GM18907 (cell line): ENCODE measurements around the gene MS4A15.
"Not testable (repeated sequence)": the region's sequence is repeated elsewhere in the genome, so short reads cannot be mapped to it uniquely, and the experiment has no call there.

ENCODE experiments used
- ATAC-seq: cut with Tn5 transposase; IDR thresholded peaks from one replicate; pipeline ENCODE4 v1.9.1; 2021; ENCODE audit warnings: mild to moderate bottlenecking, moderate library complexity; ENCODE audit not compliant: unreplicated experiment

The MS4A15 gene

DNA sequence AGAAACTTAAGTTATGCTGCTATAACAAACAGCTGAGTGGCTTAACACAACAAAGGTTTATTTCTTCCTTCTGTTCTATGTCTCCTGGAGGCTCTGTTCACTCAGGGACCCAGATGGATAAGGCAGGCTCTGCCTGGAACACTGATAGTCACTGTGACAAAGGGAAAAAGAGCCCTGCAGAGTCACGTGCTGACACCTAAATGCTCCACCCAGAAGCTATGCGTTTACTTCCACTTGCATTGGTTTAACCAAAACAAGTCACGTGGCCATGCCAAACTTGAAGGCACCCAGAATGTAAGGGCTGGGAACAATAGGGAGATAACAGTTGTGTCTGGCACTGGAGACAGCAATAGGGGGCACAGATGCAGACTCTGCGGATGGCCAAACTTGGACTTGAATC, 3.4 kb upstream of the MS4A15 start:
- ATAC-seq = no peak

DNA sequence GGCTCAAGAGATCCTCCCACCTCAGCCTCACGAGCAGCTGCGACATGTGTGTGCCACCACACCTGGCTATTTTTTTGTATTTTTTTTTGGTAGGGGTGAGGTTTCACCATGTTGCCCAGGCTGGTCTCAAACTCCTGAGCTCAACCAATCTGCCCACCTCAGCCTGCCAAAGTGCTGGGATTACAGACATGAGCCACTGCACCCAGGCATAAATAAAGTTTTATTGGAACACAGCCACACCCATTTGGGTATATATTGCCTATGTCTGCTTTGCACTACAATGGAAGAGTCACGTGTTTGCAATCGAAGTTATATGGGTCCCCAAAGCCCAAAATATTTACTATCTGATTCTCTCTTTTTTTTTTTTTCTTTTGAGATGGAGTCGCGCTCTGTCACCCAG, 1.8 kb upstream of the MS4A15 start:
- ATAC-seq = no peak

DNA sequence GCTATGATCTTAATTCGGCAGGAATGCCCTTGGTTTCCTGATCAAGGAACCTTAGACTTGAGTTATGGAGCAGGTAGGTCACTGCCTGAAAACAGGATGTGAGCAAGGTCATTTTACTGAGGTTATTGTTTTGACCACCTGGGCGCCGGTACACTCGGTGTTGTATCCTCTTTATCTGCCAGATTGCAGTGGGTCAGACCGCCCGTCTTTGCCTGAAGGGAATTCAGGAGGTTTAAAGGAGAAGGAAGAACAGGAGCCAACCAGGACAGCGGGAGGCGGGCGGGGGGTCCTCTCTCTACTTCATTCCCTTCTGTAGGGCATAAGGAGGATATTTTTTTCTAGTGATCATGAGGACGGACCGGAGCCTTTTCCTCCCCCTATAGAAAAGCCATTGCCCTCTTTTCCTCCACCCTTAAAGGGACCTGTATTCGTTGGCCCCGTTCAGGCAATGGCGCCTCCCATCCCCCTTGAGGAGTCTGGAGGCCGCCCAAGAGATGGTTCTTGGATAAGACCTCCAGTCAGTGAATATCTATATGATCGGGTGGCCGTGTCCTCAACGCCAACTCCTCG, 649 bp downstream of the MS4A15 start:
- ATAC-seq = no peak

DNA sequence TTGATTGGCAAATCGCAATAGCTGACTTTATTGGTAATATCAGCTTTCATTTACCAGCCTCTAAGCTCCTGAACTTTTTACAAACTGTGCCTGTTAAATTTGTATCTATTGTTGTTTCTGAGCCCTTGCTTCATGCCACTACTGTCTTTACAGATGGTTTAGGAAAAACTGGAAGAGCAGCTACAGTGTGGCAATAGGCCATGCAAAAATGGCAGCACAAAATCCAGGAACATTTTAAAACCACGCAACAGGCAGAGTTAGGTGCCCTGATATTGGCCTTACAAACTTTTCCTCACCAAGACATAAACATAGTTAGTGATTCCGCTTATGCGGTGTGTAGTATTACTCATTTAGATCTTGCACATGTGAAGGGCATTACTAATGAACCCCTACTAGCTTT, 2.0 kb downstream of the MS4A15 start:
- not testable (repeated sequence) for ATAC-seq

DNA sequence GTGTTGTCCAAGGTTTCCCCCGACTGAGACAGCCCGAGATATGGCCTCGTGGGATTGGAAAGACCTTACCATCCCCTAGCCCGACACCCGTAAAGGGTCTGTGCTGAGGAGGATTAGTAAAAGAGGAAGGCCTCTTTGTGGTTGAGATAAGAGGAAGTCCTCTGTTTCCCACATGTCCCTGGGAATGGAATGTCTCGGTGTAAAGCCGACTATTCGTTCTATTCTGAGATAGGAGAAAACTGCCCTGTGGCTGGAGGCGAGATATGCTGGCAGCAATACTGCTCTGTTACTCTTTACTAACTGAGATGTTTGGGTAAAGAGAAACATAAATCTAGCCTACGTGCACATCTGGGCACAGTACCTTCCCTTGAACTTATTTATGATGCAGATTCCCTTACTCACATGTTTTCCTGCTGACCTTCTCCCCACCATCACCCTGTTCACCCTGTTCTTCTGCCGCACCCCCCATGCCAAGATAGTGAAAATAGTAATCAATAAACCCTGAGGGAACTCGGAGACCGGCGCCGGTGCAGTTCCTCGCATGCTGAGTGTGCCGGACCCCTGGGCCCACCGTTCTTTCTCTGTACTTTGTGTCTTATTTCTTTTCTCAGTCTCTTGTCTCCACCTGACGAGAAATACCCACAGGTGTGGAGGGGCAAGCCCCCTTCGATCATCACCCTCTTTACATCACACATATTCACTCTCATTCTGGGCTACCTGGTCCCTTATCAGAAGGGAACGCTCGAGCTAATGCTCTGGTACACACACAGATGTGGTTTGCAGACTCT, 3.0 kb downstream of the MS4A15 start:
- ATAC-seq = not testable (repeated sequence)

DNA sequence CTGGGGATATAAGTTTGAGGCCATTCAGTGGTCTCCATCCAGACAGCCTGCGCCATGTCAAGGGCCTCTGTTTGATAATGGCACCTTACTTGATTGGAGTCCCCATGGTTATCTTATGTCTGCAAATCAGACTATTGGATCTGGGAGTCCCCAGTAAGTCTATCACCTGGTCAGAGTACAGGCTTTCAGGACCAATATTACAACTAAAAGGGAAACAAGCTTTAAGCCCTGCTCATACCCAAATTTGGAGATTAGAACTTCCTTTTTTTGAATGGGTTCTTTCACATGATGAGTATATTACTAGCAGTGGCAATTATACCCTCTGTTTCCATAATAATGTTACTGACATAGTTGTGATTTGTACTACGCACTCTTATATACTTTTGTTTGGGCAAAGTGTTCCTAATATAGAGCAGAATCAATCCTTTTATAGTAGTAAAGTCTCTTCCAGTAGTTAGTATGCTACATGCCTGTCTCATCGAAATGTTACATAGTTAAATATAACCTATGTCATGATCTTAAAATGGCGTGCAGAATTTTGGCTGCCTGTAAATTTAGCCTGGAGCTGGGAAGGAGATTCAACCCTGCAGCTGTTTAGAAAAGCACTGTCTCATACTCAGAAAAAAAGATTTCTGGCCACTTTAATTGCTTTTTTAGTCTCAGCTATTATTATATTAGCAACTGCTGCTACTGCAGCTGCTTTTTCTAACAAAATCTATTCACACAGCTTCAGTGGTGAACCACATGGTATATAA, 4.9 kb downstream of the MS4A15 start:
- peak; percentile 33 for ATAC-seq

DNA sequence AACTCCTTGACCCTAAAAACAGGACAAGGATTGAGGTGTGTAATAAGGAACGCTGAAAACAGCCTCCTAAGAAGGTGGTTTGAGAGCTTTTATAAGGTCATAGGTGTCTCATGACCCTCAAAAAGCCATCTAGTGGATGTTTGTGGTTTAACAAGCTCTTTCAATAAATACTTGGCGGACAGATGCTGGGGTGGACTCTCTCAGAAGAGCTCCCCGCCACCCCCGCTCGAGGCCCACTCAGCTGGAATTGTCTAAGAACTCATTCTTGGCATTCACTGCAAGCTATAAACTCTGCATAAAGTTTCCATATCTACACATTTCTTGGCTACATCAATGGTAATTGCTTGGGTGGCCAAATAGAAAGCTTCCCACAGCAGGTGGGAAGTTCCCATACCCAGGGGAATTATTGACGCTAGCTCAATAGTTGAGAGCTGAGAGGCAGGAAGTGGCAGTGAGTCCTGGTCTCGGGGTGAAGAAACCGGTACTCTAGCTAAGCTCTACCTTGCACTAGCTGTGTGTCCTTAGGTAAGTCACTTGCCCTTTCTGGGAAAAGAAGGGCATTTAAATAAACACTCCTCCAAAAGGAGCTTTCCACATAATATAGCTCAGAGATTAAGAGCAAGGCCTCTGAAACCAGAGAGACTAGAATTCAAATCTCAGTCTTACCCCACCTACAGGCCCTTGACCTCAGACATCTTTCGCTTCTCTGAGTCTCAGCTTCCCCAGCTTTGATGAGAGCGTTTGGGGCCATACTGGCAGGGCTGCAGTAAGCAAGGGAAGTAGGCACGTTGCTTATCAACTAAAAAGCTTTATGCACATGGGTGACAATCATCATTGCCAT, 6.4 kb downstream of the MS4A15 start:
- peak; percentile 76 for ATAC-seq

DNA sequence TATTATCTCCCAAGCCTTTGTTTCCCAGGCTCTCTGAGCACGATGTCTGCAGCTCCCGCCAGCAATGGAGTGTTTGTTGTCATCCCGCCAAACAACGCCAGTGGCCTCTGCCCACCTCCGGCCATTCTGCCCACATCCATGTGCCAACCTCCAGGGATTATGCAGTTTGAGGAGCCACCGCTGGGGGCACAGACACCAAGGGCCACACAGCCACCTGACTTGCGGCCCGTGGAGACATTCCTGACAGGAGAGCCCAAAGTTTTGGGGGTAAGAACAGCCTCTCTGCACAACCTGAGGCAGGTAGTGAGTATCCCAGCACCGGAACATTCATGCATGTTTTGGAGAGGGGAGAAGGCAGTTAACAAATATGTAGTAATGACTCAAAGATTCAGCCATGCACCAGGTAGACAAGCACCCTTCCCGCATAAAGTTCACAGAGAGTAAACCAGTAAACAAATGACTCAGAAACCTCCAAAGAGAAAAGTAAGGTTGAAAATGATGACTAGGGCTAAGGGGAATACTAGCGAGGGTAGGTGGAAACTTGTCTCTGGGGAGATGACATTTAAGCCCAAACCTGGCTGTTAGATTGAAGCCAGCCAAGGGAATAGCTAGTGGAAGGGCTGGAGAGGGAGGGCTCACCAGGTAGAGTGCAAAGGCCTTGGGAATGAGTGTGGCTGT, 7.2 kb downstream of the MS4A15 start:
- ATAC-seq = no peak

DNA sequence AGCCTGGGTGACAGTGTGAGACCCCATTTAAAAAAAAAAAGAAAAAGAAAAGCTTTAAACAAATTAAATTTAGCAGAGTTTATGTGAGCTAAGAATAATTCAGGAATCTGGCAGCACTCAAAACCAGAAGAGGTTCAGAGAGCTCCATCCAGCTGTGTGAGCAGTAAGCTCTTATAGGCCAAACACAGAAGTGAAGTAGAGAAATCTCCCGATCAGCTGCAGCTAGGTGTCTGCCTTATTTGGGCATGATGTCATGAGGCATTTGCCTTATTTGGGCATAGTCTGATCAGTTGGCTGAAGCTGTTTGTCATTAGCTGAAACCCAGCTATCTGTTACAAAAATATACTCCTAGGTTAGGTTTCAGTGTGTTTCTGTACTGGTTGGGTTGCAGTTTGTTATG, 8.2 kb downstream of the MS4A15 start:
- ATAC-seq = peak; percentile 44

DNA sequence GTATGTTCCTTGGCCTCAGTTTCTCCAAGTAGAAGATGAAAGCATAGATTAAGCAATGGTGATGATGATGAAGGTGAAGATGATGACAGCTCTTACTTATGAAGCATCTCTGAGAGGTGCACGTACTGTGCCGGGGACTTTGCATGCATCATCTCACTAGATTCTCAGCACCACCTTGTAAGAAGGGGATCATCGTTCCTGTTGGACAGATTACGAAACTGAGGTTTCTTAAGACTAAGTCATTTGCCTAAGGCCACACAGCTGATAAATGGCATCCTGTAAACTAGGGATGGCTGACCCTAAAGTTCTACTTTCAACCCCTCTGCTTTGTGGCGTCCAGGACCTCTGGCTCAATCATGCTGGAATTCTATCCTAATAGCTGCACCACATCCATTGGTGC, 8.7 kb downstream of the MS4A15 start:
- no peak for ATAC-seq

DNA sequence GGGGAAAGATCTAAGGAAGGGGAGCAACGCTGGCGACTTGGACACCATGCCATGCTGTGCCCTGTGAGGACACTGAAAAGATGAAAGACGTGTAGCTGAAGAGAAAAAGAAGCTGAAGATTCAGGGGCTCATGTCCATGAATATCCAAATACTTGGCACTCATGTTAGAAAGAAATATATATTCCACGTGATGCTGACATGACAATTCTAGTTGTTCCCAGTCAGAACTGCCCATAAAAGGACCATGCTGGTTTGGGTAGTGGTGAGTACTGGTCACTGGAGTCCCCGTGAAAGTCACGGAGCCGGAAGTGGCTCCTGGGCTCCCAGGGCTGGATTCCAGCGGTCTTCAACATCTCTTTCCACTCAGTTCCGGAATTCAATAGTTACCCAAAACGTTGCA, 9.9 kb downstream of the MS4A15 start:
- ATAC-seq = no peak

DNA sequence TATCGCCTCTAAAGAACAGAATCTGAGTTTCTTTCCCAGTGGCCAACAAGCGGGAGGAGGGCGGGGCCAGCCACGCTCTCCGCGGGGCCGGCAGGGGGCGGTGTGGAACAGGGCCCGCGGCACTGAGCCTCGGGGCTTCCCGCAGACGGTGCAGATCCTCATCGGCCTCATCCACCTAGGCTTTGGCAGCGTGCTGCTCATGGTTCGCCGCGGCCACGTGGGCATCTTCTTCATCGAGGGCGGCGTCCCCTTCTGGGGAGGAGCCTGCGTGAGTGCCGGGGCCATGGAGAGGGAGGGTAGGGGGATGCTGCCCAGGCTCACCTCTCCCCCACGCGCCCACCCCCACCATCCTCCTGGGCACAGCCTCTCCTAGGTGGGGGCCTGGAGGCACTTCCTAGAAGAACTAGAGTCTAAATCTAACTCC, 10.7 kb downstream of the MS4A15 start:
- no peak for ATAC-seq

DNA sequence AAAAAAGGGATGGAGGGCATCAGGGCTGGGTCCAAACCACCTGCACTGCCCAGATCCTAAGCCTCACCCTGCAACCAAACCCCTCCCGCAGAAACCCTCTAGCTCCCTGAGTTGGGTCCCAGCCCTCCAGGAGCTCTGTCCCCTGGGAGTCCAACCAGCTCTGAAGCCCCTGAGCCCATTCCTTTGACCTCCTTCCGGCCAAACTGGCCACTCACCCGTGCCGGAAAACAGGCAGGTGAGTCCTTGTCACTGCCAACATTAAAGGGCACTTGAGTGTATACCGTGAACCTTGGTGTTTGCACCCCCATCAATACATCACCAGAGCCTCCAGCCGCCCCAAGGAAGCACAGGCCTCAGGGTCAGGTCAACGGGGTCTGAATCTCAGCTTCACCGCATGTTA, 11.5 kb downstream of the MS4A15 start:
- ATAC-seq = no peak

DNA sequence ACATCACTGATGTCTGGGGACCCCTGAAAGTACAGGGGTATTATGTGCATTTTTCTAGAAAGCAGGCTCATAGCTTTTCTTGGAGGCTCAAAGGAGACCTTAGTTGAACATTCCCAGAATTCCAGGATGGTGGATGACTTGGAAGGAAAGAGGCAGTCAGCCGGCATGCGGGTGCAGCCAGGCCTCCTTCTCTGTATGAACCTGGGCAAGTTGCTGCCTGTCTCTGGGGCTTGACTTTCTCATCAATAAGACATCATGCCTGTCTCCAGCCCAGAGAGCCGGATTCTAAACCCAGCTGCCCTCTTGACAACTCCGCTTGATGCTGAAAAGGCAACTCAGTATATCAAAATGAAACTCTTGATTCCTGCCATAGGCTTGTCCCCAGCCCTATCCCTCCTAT, 12.6 kb downstream of the MS4A15 start:
- ATAC-seq = no peak

DNA sequence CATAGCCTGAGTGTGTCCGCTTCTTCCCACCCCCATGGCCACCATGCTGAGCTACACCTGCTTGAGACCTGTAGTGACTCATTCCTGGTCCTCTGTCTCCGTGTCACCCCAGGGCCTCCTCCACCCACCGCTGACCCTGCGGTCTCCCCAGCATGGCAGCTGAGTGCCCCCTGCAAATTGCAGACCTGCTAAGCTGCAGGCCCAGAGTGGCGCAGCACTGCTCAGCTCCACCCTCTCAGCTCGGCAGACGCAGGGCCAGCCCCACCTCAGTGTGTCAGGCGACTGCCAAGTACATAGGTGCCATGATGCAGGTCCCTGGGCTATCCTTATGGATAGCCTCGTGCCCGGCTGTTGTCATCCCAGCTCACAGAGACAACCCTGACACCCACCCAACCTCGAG, 13.1 kb downstream of the MS4A15 start:
- no peak for ATAC-seq

DNA sequence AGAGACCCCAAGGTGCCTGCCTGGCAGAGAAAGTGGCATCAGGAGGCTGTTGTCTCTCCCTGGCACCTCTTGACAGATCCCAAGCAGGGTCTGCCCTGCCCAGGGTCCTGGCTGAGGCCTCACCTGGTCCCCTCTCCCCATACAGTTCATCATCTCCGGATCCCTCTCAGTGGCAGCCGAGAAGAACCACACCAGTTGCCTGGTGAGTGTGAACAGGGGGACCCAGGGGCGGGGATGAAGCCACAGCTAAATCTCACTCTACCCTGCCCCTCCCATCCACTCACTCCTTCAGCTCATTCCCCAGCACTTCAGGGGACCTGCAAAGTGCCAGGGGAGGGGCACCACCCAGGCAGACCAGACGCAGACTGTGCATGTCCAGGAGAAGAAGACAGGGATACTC, 14.5 kb downstream of the MS4A15 start:
- no peak for ATAC-seq

DNA sequence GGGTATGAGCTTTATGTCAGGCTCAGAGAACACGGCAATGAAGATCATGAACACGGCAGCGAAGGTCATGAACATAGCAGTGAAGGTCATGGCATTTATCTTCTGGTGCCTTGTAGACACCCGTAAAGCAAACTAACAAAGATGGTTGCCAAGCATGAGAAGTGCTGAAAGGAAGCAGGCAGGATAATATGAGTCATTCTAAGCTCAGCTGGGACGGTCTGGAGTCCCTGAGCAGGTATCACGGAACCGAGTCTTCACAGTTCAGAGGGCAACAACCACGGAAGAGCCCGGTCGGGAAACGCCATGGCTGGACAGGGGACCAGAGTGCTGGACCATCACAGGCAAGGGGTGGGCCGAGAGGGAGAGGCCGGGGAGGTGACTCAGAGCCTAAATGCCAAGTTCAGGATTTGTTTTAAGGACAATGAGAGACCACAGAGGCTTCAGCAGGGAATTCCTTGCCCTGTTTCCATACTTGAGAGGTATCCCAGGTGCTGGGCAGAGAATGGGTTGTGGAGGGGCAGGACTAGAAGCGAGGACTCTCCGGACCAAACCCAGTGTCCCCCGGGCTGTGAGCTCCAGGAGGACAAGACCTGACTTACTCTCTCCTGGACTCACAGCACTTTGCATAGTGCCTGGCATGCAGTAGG, 15.3 kb downstream of the MS4A15 start:
- ATAC-seq = no peak

DNA sequence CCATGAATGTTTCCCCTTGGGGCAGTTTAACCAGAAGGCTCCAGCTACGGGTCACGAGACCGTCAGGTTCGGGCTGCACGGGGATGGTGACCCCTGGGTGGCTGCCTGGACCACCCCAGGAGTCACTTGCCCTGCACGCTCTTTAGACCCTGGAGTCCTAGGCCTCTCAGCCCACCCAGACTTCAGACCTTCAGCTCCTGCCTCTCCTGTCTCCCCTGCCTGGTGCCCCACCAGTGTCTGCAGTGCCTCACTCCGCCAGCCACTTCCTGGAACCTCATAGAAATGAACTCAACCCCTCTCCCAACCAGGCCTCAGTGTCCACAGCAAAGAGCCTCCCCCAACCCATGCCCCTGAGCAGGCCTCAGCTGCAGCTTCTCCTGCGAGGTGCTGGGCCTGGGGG, 16.0 kb downstream of the MS4A15 start:
- ATAC-seq = no peak

DNA sequence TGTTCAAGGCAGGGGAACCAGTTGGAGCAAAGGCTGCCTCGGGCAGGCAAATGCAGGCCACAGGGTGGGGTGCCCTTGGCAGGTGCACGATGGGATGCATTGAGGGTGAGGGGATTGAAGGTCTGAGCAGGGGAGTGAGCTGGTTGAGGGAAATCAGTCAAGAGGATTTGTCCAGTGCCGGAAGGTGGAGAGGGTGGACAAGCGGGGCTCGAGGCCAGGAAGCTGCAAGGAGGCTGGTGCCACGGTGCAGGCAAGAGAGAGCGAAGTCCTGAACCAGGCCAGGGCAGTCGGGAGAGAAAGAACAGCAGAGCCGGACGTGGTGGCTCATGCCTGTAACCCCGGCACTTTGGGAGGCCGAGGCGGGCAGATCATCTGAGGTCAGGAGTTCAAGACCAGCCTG, 18.1 kb downstream of the MS4A15 start:
- ATAC-seq = no peak

DNA sequence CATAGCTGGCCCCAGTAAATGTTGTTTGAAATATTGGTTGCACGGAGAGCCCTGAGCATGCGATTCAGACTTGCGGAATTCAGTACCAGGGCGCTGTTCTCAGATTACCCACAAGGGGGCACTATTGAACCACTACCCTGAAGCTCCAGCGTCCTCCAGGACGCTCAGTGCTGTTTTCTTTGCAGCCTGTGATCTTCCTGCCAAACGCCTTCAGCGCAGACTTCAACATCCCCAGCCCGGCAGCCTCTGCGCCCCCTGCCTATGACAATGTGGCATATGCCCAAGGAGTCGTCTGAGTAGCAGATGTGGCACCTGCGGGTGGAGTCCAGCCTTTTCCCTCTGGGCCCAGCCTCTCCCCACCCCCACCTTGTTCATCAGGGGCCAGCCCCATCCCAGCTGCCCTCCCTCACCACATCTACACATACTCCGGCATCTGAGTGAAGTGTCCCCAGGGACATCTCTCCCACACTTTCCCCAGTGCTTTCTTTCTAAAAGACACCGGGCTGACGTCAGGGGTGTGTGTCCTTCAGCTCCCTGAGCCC, 18.8 kb downstream of the MS4A15 start:
- peak; percentile 80 for ATAC-seq
